Transverse colon (tissue), 1 donor: Measurements from ENCODE around the gene POLR2A.

ENCODE experiments used
- EP300 ChIP-seq: sonication (generic); formaldehyde crosslinking; IDR thresholded peaks from one replicate; pipeline ENCODE4 v1.6.1; 2017; ENCODE audit warnings: antibody characterized with exemption, low read depth
- POLR2A ChIP-seq: fragments of 450-650 bp; IDR thresholded peaks from one replicate; pipeline ENCODE4 v1.6.1; 2016; ENCODE audit warnings: antibody characterized with exemption, mild to moderate bottlenecking, moderate library complexity

- TF ChIP-seq POLR2A: no peak
- TF ChIP-seq EP300: peak; percentile 60
These were observed 705 bp upstream of the POLR2A start for GRCh38 chr17:7483255-7484066.
